Neural cell (in vitro differentiated cells): Measurements from ENCODE around the gene FA2H.

ENCODE experiments used
- CTCF ChIP-seq: fragments of 450-650 bp; IDR thresholded peaks from 2 replicates; pipeline ENCODE4 v1.5.1; 2014; ENCODE audit warnings: antibody characterized with exemption, mild to moderate bottlenecking, moderate library complexity; ENCODE audit not compliant: poor library complexity, severe bottlenecking
- EP300 ChIP-seq: fragments of 450-650 bp; conservative IDR thresholded peaks from 2 replicates; pipeline ENCODE4 v1.6.1; 2014; ENCODE audit warnings: antibody characterized with exemption, mild to moderate bottlenecking, moderate library complexity; ENCODE audit not compliant: poor library complexity, severe bottlenecking
- EZH2 ChIP-seq: fragments of 200-600, 300-800 bp; shearing (Covaris generic), sonication (generic); IDR thresholded peaks from 2 replicates; pipeline ENCODE4 v1.6.1; 2014; ENCODE audit warnings: antibody characterized with exemption, low read length, borderline replicate concordance, mild to moderate bottlenecking; ENCODE audit not compliant: insufficient read depth, poor library complexity, severe bottlenecking
- POLR2AphosphoS5 ChIP-seq: IDR thresholded peaks from 2 replicates; pipeline ENCODE4 v1.6.1; 2012

- TF ChIP-seq EZH2 (no peak), CTCF (no peak), EP300 (no peak), POLR2AphosphoS5 (no peak)
Observed at GRCh38 chr16:74743045-74743667, 31.5 kb downstream of the FA2H start.
